Measurements from ENCODE around the gene CNOT6.

DNA sequence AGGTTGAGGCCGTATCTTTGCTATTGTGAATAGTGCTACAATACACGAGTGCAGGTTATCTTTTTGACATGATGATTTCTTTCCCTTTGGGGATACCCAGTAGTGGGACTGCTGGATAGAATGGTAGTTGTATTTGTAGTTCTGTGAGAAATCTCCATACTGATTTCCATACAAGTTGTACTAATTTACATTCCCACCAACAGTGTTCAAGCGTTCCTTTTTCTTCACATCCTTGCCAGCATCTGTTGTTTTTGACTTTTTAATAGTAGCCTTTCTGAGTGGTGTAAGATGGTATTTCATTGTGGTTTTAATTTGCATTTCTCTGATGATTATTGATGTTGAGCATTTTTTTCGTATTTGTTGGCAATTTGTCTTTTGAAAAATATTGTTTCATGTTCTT is 41.4 kb downstream of the CNOT6 start:
- TF ChIP-seq, protein P1, sequence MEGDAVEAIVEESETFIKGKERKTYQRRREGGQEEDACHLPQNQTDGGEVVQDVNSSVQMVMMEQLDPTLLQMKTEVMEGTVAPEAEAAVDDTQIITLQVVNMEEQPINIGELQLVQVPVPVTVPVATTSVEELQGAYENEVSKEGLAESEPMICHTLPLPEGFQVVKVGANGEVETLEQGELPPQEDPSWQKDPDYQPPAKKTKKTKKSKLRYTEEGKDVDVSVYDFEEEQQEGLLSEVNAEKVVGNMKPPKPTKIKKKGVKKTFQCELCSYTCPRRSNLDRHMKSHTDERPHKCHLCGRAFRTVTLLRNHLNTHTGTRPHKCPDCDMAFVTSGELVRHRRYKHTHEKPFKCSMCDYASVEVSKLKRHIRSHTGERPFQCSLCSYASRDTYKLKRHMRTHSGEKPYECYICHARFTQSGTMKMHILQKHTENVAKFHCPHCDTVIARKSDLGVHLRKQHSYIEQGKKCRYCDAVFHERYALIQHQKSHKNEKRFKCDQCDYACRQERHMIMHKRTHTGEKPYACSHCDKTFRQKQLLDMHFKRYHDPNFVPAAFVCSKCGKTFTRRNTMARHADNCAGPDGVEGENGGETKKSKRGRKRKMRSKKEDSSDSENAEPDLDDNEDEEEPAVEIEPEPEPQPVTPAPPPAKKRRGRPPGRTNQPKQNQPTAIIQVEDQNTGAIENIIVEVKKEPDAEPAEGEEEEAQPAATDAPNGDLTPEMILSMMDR (conservative IDR thresholded peaks at IDR 0.05), result no peak
- no peak for TF ChIP-seq ZFX (IDR thresholded peaks at IDR 0.05)
